OCI-LY7 (cell line): ENCODE measurements around the gene MYBBP1A.

ENCODE experiments used
- EZH2phosphoT487 ChIP-seq: fragments of 200-600 bp; sonication (generic); IDR thresholded peaks from 2 replicates; pipeline ENCODE4 v1.6.1; 2018; ENCODE audit warnings: low read depth, borderline replicate concordance, mild to moderate bottlenecking, mixed run types, antibody characterized with exemption, low read length, moderate library complexity, mixed read lengths
- TF ChIP-seq, protein P1 (sequence below): fragments of 200-600 bp; sonication (generic); conservative IDR thresholded peaks from 2 replicates; pipeline ENCODE4 v1.5.1; 2014; ENCODE audit warnings: mild to moderate bottlenecking, antibody characterized with exemption, low read length, moderate library complexity, mixed read lengths

DNA sequence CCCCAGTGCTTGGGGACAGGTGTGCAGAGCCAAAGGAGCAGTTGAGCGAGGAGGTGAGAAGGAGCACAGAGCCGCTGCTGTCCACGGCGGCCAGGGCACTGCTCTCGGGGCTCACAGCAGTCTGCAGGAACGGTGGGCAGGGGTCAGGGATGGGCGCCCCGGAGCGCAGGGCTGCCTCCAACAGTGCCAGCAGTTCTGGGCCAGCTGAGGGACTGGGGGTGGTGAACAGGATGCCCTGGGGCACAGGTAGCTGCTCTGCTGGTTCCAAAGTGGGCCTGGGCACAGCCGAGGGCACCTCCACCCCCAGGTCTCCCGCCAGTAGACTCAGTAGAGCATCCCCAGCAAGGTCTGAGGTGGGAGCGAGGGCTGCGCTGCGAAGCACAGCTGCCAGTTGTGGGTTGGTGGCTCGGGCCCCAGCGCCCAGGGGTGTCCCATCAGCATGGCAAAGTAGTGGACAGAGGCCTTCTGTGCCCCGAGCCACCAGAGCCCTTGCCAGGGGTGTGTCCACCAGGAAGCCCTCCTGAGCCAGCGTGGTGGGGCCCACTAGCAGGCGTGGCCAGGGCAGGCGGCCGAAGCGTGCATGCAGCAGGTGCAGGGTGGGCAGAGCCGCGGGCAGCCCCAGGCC is 3.3 kb upstream of the MYBBP1A start:
- TF ChIP-seq, protein P1, sequence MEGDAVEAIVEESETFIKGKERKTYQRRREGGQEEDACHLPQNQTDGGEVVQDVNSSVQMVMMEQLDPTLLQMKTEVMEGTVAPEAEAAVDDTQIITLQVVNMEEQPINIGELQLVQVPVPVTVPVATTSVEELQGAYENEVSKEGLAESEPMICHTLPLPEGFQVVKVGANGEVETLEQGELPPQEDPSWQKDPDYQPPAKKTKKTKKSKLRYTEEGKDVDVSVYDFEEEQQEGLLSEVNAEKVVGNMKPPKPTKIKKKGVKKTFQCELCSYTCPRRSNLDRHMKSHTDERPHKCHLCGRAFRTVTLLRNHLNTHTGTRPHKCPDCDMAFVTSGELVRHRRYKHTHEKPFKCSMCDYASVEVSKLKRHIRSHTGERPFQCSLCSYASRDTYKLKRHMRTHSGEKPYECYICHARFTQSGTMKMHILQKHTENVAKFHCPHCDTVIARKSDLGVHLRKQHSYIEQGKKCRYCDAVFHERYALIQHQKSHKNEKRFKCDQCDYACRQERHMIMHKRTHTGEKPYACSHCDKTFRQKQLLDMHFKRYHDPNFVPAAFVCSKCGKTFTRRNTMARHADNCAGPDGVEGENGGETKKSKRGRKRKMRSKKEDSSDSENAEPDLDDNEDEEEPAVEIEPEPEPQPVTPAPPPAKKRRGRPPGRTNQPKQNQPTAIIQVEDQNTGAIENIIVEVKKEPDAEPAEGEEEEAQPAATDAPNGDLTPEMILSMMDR = no peak
- TF ChIP-seq EZH2phosphoT487 = no peak
